Right kidney (tissue), 9 donors: ENCODE results near the gene OR4D2.
"Not testable (repeated sequence)": the region's sequence is repeated elsewhere in the genome, so short reads cannot be mapped to it uniquely, and the experiment has no call there.

Experiments used
- DNase-seq: peaks from one replicate; pipeline ENCODE4 v3.0.0-alpha.2; 2016
- long read RNA-seq, 8 donors: transcript quantifications; one replicate each; lab custom pipeline, GENCODE V29; 2026

The OR4D2 gene
- long read RNA-seq, donor 1, result 0 reads
- long read RNA-seq, donor 2, result 0 reads
- long read RNA-seq, donor 3, result 0 reads
- long read RNA-seq, donor 4, result 0 reads
- long read RNA-seq, donor 5, result 0 reads
- long read RNA-seq, donor 6, result 0 reads
- long read RNA-seq, donor 7, result 0 reads
- long read RNA-seq, donor 8, result 0 reads

DNA sequence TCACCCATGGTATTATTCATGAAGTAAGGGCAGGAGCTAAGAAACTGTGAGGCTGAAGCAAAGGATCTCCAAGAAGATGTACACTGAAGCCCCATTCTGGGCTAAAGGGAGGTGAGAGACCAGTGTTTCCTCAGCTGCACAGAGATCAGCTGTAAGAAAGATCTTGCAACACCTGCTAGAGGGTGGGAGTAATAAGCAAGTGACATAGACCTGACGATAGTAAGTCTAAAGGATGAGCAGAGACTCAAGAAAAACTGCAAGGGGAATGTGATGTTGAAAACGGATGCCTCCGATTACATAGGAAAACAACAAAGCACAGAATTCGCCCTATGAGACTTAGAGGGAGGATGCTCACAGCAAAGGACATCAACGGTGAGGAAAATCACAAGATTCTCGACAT, at the start of gene OR4D2:
Gene OR4D2 (plus strand): TSS at position 301 of the 400 bp plus-strand sequence. CDS start 2,674 bp downstream, outside the sequence.
- no peak for DNase-seq

- DNase-seq, result no peak
These were observed 49.4 kb upstream of the OR4D2 start for GRCh38 chr17:58117382-58117781.

DNA sequence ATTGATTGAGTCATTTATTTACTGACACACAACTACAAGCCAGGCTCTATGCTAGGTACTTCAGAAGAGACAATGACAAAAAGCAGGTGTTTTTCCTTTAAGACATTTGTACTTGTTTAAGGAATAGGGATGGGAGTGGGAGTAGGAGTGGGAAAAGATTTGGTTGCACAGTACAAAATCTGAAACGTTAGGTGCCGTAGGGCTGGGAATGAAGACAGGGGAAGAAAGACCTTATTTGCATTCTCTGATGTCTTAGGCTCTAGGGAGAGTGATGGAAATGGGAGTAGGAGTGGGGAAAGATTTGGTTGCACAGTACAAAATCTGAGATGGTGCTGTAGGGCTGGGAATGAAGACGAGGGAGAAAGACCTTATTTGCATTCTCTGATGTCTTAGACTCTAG, 47.3 kb upstream of the OR4D2 start:
- no peak for DNase-seq

- peak; percentile 23 for DNase-seq
These were observed 46.5 kb upstream of the OR4D2 start for GRCh38 chr17:58120195-58120822.

DNA sequence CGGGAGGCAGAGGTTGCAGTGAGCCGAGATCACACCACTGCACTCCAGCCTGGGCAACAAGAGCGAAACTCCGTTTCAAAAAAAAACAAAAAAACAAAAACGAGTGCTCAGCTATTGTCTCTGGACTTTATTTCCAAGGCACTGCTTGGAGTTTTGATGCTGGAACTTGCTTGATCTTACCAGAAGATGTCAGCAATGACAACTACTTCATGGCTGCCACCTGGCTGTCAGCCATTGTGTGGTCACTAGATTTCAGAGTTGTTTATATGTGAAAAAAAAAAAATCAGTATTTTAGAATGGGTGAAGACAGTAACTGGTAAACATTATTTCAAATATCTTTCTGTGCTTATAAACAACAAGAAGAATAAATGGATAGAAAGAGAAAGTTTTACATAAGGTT, 44.9 kb upstream of the OR4D2 start:
- DNase-seq, result no peak

GRCh38 chr17:58127846-58128245, 38.9 kb upstream of the OR4D2 start:
- DNase-seq, result no peak

- not testable (repeated sequence) for DNase-seq
These were observed 34.1 kb upstream of the OR4D2 start for GRCh38 chr17:58132697-58133096.

- DNase-seq, result no peak
These were observed 30.0 kb upstream of the OR4D2 start for GRCh38 chr17:58136669-58137279.

DNA sequence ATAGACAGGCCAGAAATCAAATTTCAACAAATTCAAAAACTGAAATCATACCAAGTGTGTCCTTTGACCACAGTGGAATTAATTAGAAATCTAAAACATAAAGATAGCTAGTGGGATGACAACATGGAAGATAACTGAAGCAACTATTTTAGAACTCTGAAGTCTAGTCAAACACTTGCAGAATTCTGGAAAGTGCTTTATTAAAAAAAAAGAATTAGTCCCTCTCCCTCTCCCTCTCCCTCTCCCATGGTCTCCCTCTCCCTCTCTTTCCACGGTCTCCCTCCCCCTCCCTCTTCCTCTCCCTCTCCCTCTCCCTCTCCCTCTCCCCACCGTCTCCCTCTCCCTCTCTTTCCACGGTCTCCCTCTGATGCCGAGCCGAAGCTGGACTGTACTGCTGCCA, 25.3 kb upstream of the OR4D2 start:
- no peak for DNase-seq

GRCh38 chr17:58143335-58143734, 23.4 kb upstream of the OR4D2 start:
- DNase-seq, result not testable (repeated sequence)

- no peak for DNase-seq
These were observed 22.0 kb upstream of the OR4D2 start for GRCh38 chr17:58144801-58145200.

- DNase-seq, result no peak
These were observed 18.8 kb upstream of the OR4D2 start, which contains the start of gene OR4D1 for GRCh38 chr17:58147930-58148434. TSS of gene OR4D1 (plus strand) at chr17:58148384. CDS start at chr17:58155154, 6,770 bp downstream.

DNA sequence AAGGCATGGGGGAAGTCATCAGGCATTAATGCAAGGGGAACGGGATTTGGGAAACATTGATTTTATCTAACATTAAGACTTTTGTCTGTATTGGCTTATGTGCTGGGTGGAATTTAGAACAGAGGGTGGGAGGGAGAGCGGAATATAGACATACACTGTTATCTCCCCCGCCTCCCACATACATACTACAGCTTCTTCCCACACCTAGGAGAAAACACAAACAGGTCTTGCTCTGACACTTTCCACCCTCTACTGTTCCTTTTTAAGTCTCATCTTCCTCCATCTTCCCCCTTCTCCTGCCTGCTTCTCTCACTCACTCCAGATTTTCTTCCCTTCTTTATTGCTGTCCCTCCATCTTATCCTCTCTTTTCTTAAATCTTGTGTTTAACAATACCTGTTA, 18.2 kb upstream of the OR4D2 start:
- DNase-seq, result no peak

- no peak for DNase-seq
These were observed 16.4 kb upstream of the OR4D2 start for GRCh38 chr17:58150394-58150793.

DNA sequence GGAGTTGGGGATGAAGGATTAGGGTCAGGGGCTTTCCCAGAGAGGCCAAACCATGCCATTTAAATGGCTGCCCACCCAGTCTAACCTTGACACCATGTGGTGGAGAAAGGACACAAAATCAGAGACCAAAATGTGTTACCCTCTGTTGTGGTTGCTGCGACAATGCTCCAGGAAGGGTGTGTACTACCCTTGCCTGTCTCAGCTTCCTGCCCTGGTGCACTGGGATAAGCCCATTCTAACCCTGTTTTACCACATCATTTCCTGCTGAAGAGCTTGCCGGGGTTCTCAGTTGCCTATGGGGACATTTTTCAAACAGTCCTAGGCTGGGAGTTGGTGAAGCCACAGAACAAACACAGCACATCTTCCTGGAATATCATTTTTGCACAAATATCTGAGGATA, 13.7 kb upstream of the OR4D2 start:
- no peak for DNase-seq

DNA sequence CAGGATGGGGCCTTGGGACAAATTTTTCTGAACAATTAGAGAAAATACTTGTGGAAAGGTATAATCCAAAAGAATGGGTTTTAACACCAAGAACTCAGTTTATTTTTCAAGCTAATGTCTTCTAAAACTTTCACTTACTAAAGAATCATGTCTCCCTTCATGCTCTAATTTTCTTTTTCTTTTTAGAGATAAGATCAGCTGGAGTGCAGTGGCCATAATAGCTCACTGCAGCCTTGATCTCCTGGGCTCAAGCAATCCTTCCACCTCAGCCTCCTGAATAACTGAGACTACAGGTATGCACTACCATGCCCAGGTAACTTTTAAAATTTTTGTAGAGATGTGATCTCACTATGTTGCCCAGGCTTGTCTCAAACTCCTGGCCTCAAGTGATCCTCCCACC, 13.1 kb upstream of the OR4D2 start:
- DNase-seq, result no peak

DNA sequence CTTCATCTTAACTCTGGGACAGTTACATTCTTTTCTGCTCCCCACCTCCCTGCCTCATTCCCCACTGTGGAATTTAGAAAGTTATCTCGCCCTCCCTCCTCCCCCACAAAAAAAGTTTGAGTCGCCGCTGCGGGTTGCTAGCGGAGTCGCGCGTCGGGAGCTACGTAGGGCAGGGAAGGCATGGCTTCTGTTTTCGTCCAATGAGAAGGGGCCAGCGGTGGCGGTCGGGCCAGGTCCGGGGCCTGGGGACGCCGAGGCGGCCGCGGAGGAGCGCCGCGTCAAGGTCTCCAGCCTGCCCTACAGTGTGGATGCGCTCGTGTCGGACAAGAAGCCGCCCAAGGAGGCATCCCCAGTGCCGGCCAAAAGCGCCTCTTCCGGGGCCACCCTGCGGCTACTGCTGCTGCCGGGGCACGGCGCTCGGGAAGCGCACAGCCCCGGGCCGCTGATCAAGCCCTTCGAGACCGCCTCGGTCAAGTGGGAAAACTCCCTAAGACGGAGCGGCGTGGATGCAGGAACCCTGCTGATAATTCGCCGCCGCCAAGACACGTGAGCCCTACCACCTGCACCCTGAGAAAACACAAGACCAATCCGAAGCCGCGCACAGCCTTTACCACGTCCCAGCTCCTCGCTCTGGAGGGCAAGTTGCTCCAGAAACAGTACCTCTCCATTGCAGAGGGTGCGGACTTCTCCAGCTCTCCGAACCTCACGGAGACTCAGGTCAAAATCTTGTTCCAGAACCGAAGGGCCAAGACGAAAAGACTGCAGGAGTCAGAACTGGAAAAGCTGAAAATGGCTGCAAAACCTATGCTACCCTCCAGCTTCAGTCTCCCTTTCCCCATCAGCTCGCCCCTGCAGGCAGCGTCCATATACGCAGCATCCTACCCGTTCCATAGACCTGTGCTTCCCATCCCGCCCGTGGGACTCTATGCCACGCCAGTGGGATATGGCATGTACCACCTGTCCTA, 9.7 kb upstream of the OR4D2 start:
- DNase-seq, result peak; percentile 51

DNA sequence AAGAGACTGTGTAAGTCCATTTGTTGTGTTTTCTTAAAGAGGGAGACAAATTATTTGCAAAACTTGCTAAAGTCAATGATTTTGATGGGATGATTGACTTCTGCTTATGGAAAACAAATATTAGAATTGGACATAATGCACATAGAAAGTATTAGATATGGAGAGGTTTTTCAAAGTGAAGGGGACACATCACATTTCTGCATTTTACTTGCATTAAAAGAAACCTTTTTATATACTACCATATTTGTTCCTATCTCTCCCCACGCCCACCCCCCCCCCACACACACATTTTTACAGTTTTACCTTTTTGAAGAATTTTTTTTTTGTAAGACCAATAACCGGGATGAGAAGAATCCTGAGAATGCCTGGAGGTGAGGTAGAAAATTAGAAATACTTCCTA, 8.6 kb upstream of the OR4D2 start:
- DNase-seq, result no peak

DNA sequence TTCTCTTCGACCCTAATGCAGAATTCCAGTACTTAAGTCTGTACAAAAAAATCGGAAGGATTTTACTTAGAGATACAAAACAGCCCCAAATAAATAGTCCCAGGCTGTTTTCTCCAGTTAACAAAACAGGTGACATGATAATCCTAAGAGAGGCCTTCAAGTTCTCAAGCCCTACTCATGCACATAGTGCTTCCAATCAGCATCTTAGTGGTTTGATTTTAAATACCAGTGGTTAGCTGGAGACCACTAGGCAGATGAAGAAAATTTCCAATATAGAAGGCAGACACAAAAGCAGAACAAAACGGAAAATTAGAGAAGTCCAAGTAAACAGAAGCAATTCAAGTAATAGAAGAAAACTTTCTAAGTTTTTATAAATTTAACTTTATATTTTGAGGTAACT, 5.2 kb upstream of the OR4D2 start:
- DNase-seq, result no peak

DNA sequence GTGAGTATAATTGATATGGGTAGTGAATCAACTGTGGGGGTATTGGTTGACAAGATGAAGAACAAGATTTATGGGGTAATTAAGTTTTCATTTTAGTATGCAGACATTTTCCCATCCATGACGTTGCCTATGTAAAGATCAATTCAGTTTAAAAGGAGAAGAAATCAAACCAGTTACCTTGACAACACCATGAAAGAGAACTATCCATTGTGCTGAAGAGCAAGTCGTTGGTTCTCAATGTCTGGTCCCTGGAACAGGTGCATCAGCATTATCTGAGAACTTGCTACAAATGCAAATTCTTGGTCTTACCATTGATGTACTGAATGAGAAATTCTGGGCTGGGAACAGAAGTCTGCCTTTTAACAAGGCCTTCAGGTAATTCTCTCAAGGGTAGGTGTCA, 801 bp upstream of the OR4D2 start:
- DNase-seq, result no peak

GRCh38 chr17:58170622-58171021, 3.8 kb downstream of the OR4D2 start:
- no peak for DNase-seq

DNA sequence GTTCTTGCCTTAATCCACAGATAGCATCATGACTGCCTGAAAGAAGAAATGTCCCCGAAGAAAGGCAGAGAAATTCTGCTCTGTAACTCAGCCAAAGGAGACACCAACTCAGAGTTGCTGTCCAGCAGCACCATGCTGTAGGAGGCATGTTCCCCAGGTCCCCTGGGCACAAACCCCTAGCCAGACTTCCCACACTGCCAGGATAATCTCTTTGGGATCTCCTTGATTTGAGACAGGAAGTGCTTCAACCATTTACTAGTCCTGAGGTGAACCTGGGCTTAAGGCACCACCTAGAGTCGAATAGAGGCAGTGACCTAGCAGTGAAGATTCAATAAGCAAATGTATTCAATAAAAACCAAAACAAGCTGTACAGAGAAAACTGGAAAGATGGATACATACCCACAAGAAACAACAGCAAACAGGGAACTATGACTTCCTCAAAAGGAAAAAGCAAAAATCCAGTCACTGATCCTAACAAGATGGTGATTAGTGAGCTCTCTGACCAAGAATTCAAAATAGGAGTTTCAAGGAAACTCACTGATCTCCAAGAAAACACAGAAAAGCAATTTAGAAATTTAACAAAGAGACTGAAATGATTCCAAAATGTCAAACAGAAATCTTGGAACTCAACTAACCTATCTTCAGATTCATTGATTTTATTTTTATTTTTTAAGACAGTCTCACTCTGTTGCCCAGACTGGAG, 5.7 kb downstream of the OR4D2 start:
- no peak for DNase-seq
